Measurements from ENCODE around the gene SHF.
"Not testable (repeated sequence)": the region's sequence is repeated elsewhere in the genome, so short reads cannot be mapped to it uniquely, and the experiment has no call there.

SHF gene, protein sequence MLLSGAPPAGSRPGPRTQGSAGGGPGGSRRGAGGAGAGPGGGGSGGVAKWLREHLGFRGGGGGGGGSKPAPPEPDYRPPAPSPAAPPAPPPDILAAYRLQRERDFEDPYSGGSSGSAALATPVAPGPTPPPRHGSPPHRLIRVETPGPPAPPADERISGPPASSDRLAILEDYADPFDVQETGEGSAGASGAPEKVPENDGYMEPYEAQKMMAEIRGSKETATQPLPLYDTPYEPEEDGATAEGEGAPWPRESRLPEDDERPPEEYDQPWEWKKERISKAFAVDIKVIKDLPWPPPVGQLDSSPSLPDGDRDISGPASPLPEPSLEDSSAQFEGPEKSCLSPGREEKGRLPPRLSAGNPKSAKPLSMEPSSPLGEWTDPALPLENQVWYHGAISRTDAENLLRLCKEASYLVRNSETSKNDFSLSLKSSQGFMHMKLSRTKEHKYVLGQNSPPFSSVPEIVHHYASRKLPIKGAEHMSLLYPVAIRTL

DNA sequence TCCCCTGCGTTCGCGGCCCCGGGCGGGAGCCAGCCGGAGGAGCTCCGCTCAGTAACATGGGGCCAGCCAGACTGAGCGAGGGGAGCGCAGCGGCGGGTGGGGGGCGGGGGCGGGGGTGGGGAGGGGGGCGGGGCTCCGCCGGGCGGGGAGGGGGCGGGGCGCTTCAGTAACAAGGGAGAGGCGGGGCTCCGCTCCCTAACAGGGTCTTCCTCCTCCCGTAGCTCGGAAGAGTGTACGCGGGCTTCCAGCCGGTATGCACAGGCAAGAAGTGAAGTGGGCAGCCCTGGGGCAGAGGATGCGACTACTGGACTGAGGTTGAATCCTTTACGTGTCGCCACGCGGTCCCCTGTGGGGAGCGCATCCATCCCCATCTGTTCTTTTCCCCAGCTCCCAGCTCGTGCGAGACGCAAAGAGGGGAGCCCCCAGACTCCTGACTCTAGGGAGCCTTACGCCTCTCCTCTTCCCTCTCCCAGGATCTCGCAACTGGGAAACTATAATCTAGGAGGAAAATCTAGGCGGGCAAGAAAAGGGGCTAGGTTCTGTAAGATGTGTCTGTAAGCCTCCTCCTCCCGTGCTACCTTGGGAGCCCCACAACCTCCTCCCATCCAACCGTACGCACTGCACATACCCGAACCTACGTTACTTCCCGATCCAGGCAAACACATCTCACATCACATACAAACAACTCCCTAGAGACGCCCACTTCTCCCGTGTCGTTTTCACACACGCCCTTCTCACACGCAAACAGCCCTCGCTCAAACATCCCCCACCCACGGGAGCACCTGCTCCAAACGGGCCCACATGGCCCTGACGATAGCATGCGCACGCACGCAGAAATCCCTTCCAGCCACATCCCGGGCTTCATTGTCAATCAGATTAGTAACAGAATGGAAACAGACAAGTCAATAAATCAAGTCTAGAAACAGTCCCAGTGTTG is at the start of gene SHF:
SHF (minus strand) TSS at position 73 of the 937 bp plus-strand sequence; CDS start at position 58, 15 bp downstream.
- DNase-seq (ENCODE audit: low read depth): peak; percentile 51

DNA sequence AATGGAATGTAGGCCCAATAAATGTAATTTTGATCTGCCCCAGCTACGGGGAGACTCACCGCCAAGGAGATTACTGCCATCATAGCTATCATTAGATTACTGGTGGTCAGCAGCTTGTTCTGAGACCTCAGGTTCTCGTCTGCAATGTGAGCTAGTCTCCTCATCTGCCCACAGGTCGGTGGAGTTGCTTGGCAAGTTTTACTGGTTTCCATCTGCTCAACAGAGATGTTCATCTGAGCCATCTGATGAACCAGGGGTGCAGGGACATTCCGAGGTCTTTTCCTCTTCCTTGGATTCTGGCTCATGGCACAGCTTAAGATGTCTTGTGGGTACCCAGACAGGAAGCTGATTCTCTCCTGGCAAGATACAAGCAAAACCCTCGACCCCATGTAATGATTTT is 49.0 kb upstream of the SHF start:
- DNase-seq (ENCODE audit: low read depth): not testable (repeated sequence)

DNA sequence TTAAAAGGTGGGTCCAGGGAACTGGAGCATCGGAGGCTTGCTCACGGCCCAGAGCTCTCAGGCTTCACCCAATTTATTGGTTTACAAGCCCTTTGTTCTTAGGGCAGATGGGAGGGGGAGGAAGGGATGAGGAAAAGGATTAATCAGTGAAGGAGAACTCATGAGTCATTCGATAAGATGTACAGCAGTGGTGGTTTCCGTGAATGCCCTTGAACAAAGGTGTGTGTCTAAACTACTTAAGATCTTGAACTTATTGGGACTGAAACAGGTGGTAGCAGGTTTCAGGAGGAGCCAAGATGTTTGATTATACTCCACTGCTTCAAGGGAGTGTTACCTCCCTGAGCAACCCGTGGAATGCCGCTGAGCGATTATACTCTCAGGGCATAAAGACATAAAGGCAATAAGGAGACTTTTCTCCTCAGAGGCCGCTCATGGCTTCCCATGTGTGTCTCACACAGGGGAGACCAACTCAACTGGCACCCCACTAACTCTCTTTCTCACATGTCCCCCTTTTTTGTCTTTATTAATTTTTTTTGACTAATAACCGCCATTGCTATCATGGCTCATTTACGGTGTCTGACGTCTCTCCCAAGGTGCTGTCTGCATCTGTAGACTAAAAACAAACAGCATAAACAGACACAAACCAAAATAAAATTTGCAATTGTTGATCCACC is 46.9 kb upstream of the SHF start:
- no peak for DNase-seq (ENCODE audit: low read depth)

DNA sequence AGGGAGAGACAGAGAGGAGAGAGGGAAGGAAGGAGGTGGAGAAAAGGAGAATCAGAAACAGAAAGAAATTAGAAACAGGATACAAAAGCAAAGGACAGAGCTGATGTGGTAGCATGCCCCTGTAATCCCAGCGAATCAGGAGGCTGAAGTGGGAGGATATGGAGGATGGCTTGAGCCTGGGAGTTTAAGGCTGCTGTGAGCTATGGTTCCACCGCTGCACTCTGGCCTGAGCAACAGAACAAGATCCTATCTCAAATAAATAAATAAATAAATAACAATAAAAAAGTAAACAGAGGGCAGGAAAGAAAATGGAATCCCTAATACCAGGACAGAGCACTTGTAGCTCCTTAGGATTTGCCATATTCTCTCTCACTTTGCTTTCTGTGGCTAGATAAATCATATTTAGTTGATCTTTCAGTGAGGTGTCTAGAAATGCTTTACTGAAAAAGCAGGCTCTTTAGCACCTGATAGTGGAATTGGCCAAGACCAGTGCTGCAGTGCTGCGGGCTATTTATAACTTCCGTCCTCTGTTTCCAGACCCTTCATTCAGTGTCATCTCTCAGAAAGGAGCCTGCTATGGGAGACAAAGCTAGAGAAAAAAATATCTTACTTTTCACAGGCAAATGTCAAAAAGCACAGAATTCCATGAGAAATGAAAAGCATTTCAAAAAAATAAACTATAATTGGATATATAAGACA is 44.2 kb upstream of the SHF start:
- no peak for DNase-seq (ENCODE audit: low read depth)

DNA sequence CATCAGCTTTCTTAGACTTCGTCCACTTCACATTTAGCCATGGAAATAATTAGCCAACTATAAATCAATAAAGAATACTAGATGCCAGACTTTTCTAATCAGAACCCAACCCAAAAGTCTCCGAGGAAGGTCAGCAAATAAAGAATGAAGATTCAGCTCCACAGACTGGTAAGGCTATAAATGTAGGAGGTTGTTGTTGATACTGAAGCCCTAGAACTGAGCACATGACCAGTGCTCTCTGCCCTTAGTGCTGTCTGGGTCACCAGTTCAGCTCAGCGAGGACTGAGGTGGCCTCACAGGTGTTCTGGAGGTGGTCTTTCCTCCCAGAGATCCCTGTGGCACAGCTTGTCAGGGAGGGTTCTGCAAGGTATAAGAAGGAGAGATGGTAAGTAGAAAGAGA is 43.4 kb upstream of the SHF start:
- DNase-seq (ENCODE audit: low read depth): no peak

DNA sequence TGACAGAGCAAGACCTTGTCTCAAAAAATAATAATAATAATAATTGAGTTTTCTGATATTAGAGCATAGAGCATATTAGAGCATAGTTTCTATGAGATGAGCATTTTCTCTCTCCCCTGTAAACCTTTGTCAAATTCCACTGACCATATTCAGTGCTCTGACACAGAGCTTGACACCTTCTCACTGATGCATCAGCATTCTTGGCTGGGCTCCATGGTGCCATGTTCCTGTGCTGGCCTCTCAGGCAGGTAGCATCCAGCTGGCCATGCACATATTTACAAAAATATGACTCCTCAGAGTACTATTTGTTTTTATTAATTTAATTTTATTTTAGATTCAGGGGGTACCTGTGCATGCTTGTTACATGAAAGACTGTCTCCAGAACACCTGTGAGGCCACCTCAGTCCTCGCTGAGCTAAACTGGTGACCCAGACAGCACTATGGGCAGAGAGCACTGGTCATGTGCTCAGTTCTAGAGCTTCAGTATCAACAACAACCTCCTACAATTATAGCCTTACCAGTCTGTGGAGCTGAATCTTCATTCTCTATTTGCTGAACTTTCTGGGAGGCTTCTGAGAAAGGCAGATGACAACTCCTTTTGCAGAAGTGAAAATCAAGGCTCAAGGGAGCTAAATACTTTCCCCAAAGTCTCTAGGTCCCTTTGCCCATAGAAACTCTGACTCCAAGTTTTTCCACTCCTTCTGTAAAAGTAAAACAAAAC is 42.6 kb upstream of the SHF start:
- DNase-seq (ENCODE audit: low read depth): no peak

DNA sequence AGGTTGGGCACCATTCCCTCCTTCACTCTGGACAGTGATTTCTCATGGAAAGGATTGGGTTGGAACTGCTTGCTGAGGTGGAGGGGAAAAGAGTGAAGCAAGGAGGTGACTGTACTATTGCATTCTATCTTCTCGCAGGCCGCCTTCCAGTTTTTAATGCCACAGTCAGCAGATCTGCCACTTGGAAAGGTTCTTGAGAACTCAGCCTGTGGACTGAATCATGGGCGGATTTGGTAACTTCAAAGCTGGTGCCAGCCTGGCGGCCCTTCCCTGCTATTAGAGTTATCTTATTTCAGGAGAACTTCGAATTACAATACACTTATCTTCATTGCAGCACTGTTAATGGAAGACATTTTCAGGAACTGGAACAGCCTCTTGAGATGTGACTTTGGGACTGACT is 41.2 kb upstream of the SHF start:
- no peak for DNase-seq (ENCODE audit: low read depth)

DNA sequence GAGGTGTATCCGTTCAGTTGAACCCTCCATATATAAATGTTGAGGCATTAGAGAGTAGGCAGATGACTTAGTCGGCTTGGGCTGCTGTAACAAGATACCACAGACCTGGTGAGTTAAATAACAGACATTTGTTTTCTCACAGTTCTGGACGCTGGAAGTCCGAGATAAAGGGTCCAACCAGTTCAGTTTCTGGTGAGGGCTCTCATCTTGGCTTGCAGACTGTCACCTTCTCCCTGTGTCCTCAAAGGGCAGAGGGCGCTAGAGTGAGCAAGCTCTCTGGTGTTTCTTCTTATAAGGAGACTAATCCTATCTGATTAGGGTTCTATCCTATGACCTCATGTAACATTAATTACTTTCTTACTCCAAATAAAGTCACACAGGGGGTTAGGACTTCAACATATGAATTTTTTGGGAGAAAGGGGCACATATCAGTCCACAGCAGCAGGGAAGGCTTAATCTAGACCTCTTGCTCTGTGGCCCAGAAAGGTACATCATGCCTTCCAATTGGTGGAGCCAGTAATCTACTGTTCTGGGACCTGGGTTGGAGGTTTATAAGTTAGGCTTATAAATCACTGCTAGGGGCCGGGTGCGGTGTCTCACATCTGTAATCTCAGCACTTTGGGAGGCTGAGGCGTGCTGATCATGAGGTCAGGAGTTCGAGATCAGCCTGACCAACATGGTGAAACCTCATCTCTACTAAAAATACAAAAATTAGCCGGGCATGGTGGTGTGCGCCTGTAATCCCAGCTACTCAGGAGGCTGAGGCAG is 37.9 kb upstream of the SHF start:
- DNase-seq (ENCODE audit: low read depth): no peak

DNA sequence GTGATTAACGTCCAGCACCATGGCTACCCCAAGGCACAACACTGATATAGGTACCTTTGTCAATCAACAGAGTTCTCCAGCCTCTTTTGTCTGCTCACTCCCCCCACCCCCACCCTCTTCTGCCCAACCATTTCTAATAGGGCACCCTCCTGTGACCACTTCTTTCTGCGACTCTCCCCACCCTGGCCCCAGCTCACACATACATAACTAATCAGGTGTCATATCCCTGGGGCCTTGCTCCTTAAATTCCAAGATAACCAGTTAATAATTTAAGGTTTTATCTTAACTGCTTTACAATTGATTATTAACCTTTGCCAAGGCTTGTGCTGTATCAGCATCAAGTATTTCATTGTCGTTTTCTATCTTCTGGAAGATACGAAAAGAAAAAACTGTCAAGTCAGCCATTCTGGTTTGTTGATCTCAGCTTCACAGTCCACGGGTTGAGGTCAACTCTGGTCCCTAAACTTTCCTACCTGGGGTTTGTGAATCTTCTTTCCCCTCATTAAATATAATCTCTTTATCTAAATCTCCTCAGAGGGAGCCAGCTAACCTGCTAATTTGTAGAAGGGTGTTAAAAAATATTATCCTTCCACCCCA is 37.0 kb upstream of the SHF start:
- no peak for DNase-seq (ENCODE audit: low read depth)

DNA sequence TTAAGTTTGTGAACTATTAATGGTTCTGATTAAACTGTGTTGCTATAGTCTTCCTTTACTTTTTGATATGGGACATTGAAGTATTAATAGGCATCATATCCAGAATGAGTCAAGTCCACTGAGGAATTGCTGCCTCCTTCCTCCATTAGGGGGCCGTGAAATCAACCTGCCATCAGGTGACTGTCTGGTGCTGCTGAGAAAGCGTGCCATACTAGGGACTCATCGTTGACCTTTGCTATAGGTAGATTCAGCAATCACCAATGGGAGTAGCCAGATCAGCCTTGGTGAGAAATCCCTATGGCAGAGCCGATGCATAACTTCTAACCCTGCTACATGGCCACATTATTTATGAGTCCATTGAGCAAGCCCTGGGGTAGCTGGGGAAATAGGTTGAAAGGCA is 34.2 kb upstream of the SHF start:
- no peak for DNase-seq (ENCODE audit: low read depth)

DNA sequence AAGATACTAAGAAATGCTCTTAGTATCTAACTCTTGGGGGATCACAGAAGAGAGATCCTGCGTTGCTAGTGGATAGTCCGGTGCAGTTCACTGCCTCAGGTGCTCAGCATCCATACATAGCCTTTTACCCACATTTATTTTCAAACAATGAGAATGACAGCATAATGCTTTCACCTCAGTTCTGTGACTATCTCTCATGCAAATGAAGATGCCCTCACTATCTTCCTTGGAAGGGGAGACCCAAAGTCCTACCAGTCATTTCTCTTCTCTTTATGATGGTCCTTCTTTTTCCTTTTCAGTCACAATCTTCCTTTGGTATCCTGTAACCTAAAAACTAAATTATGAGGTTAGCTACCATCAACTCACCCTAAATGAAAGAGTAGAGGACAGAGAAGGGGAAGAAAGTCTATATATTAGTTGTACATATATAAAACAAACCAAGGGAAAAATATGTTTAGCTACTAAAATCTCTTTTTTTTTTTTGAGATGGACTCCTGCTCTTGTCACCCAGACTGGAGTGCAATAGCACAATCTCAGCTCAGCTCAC is 33.4 kb upstream of the SHF start:
- DNase-seq (ENCODE audit: low read depth): no peak

DNA sequence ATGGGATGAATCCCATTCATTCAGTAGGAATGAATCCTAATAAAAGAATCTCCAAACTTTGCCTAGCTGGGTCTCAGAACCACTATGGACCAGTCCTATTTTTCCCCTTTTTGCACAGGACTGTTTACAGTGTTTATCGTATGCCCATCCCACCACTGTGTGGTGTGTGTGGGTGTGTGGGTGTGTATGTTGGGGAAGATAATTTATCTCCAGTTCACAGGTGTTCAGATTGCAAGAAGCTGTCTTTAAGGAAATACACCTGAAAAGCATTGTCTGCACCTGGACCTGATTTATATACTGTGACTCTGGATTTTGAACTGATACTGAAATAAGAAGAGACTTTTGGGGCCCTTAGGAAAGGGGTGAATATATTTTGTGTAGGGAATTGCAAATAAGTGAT is 24.7 kb upstream of the SHF start:
- DNase-seq (ENCODE audit: low read depth): no peak

DNA sequence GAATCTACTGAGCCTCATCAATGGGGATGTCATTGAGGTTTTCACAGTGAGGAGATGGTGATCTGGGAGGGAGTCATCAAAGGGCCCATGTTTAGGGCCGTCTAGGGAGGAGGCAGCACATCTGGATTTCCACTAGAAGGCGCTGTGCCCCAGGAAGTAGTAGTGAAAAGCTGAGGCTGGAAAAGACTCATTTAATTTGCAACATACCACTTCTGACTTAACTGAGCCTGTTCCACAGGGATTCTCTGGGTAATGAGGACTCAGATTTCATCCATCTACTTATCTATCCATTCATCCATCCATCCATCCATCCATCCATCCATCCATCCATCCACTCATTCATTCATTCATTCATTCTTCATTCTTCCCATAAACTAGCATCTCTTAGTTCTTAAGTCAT is 17.4 kb upstream of the SHF start:
- DNase-seq (ENCODE audit: low read depth): peak; percentile 74

DNA sequence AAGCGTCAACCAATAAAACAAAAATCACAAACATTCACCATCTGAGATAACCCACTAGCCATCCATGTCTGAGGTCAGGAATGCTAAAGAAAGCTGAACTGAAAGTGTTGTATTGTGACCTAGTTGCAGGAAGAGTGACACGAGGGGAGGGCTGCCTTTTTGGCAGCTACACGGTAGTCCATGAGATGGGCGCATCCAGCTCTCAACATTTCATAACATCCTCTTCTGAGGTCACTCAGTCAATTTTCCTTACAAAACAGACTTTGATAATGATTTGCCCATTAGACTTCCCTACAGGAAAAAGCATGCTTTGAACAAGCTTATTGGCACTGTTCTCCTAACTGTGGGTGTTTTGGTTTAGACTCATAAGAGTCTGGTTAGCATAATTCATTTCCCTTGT is 15.4 kb upstream of the SHF start:
- DNase-seq (ENCODE audit: low read depth): no peak

DNA sequence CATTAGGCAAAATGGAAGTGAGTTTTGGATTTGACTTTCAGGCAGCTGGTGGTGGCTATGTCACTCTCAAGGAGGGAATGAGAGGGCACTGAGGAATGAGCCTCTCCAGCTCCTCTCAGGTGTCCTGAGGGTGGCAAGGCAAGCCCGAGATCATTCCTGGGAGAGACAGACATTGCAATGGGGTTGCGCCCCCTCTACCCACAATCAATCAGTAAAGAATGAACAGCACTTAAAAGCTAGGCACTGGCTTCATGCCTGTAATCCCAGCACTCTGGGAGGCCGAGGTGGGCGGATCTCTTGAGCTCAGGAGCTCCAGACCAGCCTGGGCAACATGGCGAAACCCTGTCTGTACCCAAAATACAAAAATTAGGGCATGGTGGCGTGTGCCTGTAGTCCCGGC is 14.1 kb upstream of the SHF start:
- no peak for DNase-seq (ENCODE audit: low read depth)

DNA sequence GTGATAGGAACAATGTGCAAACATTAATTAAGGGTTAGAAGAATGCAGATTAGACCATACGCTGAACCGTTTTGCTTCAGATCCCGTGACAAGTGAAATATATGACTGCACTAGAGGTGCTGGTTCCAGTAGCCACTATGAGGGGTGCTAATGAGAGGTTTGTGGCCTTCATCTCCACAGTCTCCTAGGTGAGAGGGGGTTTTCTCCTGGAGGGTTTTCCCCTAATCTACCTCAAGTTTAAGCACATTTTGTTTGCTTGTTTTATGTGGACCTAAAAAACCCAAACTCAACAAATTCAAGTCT is 13.7 kb upstream of the SHF start:
- DNase-seq (ENCODE audit: low read depth): no peak

DNA sequence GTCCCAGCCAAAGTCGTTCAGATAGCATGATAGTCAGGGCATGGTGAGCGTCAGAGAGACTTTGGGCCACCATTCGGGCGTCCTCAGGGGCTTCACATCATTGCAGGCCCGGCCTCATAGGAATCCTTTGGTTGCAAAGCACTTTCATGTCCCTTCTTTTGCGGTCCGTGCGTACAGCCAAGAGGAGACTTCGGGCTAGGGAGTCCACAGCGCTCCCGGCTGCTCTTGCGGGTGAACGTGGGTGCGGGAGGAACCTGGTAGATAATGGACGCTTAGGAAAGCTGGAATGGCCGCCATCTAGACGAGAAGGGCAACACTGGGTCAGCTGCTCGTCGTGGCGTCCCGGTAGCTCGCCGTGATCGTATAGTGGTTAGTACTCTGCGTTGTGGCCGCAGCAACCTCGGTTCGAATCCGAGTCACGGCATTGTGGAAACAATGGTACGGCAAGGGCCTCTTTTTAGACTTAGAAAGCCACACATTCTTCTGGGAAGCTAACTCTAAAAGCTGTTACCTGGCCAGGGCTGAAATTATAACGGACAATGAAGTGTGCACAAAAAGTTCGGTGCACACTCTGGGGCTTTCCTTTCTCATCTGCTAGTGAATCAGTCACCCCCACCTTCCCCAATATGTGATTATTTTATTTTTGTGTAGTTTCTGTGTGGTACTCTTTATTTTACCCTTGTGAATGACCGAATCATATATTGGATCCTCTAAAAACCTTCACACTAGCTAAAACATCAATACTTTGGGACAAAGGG is 13.2 kb upstream of the SHF start:
- DNase-seq (ENCODE audit: low read depth): peak; percentile 88

DNA sequence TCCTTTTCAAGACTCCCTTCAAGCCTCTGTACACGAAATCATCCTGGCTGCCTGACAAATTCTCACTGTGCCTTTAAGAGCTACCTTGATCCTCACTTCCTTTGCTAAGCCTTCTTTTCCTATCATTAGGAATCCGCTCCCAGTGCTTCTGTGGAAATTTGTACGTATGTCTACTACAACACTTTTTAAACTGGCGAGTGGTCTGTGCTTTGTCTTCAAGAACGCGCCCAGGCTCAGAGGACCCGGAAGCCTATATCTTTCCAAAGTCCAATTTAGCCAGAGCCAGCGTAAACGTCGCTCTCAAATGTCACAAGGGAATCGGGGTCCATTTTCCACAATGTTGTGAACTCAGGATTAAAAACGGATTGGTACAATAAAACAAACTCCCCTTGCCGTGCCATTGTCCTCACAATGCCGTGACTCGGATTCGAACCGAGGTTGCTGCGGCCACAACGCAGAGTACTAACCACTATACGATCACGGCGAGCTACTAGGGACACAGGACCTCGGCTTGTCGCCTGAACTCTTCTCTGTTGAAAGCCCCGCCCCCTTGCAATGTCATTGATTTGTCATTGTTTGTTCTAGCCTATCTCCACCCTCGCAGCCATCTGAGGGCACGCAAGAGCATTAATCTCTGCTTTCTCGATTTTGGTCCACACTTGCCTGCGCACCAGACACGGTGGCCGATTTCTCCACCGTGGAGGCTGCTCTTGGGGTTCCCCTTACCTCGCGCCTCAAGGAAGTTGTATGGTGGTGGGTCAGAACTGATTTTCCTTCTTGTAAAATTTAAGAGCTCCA is 12.4 kb upstream of the SHF start:
- DNase-seq (ENCODE audit: low read depth): peak; percentile 97

Data from EH (cell line).